Neural cell (in vitro differentiated cells): ENCODE results near the gene LAGE3.

Experiments used
- EP300 ChIP-seq: fragments of 450-650 bp; conservative IDR thresholded peaks from 2 replicates; pipeline ENCODE4 v1.6.1; 2014; ENCODE audit warnings: antibody characterized with exemption, mild to moderate bottlenecking, moderate library complexity; ENCODE audit not compliant: poor library complexity, severe bottlenecking
- EZH2 ChIP-seq: fragments of 200-600, 300-800 bp; shearing (Covaris generic), sonication (generic); IDR thresholded peaks from 2 replicates; pipeline ENCODE4 v1.6.1; 2014; ENCODE audit warnings: antibody characterized with exemption, low read length, borderline replicate concordance, mild to moderate bottlenecking; ENCODE audit not compliant: insufficient read depth, poor library complexity, severe bottlenecking
- POLR2AphosphoS5 ChIP-seq: IDR thresholded peaks from 2 replicates; pipeline ENCODE4 v1.6.1; 2012
- SMC3 ChIP-seq: fragments of 450-650 bp; conservative IDR thresholded peaks from 2 replicates; pipeline ENCODE4 v1.6.1; 2014; ENCODE audit warnings: antibody characterized with exemption, mild to moderate bottlenecking, moderate library complexity; ENCODE audit not compliant: poor library complexity
- TF ChIP-seq, protein P1 (sequence below): fragments of 450-650 bp; IDR thresholded peaks from 2 replicates; pipeline ENCODE4 v1.5.1; 2014; ENCODE audit warnings: antibody characterized with exemption, mild to moderate bottlenecking, moderate library complexity; ENCODE audit not compliant: poor library complexity, severe bottlenecking

DNA sequence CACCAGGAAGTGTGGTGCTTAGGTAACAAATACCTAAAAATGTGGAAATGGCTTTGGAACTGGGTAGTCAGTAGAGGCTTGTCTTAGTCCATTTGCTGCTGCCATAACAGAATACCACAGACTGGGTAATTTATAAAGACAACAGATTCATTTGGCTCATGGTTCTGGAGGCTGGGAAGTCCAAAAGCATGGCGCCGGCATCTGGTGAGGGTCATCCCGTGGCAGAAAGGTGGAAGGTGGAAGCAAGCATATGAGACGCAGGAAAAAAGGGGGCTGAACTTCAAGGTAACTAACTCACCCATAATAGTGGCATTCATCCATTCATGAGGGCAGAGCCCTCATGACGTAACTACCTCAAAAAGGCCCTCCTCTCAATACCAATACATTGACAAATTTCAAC, 30.4 kb upstream of the LAGE3 start:
- TF ChIP-seq EZH2 = no peak
- TF ChIP-seq POLR2AphosphoS5 = no peak
- no peak for TF ChIP-seq EP300
- TF ChIP-seq, protein P1, sequence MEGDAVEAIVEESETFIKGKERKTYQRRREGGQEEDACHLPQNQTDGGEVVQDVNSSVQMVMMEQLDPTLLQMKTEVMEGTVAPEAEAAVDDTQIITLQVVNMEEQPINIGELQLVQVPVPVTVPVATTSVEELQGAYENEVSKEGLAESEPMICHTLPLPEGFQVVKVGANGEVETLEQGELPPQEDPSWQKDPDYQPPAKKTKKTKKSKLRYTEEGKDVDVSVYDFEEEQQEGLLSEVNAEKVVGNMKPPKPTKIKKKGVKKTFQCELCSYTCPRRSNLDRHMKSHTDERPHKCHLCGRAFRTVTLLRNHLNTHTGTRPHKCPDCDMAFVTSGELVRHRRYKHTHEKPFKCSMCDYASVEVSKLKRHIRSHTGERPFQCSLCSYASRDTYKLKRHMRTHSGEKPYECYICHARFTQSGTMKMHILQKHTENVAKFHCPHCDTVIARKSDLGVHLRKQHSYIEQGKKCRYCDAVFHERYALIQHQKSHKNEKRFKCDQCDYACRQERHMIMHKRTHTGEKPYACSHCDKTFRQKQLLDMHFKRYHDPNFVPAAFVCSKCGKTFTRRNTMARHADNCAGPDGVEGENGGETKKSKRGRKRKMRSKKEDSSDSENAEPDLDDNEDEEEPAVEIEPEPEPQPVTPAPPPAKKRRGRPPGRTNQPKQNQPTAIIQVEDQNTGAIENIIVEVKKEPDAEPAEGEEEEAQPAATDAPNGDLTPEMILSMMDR = no peak
- TF ChIP-seq SMC3 = no peak
